Measurements from ENCODE around the gene KHNYN.

The KHNYN gene

DNA sequence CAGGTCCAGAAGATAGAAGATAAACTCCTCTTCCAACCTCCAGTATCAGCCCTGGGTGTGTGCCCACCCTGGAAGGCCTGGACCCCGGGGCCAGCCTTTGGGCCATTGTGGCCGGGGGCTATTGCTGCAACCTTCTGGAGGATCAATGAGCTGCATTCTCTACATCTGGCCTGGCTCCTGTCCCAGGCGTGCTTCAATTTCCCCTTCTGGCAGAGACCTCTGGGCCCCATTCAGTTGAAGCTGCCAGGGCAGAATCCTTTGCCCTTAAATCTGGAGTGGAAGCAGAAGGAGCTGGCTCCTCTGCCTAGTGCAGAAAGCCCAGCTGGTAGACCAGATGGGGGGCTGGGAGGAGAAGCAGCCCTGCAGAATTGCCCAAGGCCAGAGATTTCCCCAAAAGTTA, 21.0 kb upstream of the KHNYN start:
- in situ Hi-C loops (cut with MboI; ENCODE audit: low sequenced_read_pairs, unreplicated experiment) = no loop called here

DNA sequence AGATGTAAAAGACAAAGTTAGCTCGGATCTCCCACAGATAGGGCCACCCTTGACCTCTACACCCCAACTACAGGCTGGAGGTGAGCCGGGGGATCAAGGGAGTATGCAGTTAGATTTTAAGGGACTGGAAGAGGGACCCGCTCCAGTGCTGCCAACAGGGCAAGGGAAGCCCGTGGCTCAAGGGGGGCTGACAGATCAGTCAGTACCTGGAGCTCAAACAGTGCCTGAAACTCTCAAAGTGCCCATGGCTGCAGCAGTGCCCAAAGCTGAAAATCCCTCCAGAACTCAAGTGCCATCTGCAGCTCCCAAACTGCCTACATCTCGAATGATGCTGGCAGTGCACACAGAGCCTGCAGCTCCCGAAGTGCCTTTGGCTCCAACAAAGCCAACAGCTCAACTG, 20.6 kb upstream of the KHNYN start:
- in situ Hi-C loops (cut with MboI; ENCODE audit: low sequenced_read_pairs, unreplicated experiment) = no loop called here
- DNase-seq (ENCODE audit: low spot score) = no peak
- TF ChIP-seq, protein P1, sequence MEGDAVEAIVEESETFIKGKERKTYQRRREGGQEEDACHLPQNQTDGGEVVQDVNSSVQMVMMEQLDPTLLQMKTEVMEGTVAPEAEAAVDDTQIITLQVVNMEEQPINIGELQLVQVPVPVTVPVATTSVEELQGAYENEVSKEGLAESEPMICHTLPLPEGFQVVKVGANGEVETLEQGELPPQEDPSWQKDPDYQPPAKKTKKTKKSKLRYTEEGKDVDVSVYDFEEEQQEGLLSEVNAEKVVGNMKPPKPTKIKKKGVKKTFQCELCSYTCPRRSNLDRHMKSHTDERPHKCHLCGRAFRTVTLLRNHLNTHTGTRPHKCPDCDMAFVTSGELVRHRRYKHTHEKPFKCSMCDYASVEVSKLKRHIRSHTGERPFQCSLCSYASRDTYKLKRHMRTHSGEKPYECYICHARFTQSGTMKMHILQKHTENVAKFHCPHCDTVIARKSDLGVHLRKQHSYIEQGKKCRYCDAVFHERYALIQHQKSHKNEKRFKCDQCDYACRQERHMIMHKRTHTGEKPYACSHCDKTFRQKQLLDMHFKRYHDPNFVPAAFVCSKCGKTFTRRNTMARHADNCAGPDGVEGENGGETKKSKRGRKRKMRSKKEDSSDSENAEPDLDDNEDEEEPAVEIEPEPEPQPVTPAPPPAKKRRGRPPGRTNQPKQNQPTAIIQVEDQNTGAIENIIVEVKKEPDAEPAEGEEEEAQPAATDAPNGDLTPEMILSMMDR (IDR thresholded peaks at IDR 0.05; ENCODE audit: borderline replicate concordance, control extremely low read depth, extremely low read depth, insufficient read depth, missing control alignments) = no peak

More for the DNA sequence above, 21.0 kb upstream of the KHNYN start:
- TF ChIP-seq, protein P1 (IDR thresholded peaks at IDR 0.05; ENCODE audit: borderline replicate concordance, control extremely low read depth, extremely low read depth, insufficient read depth, missing control alignments) = no peak
- DNase-seq (ENCODE audit: low spot score) = no peak

DNA sequence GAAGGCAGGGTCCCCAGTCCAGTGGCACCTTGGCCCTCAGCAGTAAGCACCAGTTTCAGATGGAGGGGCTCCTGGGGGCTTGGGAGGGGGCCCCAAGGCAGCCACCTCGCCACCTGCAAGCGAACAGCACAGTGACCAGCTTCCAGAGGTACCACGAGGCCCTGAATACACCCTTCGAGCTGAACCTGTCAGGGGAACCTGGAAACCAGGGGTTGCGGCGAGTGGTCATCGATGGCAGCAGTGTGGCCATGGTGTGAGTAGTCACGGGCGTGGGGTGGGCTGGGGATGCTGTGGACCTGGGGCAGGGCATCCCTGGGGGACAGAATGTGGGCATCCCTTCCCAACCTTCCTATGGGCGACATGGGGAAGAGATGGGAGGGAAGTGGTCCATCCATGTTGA, 19.8 kb upstream of the KHNYN start:
- no peak for DNase-seq (ENCODE audit: low spot score)
- TF ChIP-seq, protein P1 (IDR thresholded peaks at IDR 0.05; ENCODE audit: borderline replicate concordance, control extremely low read depth, extremely low read depth, insufficient read depth, missing control alignments) = no peak
- in situ Hi-C loops (cut with MboI; ENCODE audit: low sequenced_read_pairs, unreplicated experiment) = no loop called here

DNA sequence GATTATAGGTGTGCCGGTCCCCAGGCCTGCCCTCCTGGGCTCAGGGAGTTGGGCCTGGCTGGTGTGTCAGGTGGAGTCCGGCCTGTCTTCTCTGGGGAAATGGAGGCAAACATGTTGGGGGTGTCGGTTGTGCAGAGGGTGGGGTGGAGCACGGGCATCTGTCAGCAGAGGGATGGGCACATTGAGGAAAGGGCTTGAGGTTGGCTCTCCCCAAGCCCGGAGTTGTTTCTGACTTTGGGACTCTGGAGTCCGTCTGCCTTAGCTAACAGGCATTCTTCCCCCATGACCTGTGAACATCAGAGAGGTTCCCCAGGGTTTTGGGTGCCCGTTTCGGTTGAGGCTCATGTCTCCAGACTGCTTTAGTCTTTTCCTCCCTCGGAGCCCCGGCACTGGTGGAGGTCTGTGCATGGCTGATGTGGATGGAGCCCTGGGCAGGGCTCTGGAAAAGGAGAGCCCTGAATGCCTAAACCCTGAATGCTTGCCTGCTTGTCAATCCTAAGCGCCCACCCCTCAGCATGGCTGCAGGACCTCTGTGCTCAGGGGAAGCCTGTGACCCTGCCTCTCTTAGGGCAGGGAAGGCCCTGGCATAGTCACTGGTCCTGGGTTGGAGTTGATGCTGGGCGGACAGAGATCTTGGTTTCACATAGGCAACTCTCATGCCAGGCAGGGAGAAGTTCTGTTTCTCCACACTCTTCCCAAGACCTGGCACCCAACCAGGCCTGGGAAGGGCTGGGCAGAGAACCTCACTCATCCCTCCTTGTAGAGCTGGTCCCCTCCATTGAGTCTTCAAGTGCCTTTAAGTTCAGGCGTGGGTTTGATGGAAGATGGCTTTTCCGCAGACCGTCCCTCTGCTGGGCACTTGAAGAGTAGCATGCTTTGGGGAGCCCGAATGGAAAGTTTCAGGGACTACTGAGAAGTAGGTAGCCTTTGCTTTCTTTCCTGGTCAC, 18.0 kb upstream of the KHNYN start:
- TF ChIP-seq, protein P1 (IDR thresholded peaks at IDR 0.05; ENCODE audit: borderline replicate concordance, control extremely low read depth, extremely low read depth, insufficient read depth, missing control alignments) = peak; percentile 48
- in situ Hi-C loops (cut with MboI; ENCODE audit: low sequenced_read_pairs, unreplicated experiment) = no loop called here
- peak; percentile 75 for DNase-seq (ENCODE audit: low spot score)

DNA sequence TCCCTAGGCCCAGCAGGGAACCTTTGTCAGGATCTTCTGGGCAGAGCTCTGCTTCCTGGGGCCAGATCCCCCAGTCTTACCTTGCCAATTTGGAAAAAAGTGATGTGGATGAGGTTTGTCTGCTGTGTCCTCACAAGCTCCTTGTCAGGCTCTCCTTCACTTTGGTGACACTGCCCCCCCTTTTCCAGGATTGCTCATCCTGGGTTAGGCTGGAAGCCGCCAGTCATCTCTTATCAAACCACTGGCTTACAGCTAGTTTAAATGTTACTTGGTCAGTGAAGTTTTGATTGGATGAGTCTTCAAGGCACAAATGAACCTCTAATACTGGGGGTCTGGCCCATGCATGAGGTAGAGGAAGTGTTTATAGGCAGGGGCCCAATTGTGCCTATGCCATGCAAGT, 15.7 kb upstream of the KHNYN start:
- TF ChIP-seq, protein P1 (IDR thresholded peaks at IDR 0.05; ENCODE audit: borderline replicate concordance, control extremely low read depth, extremely low read depth, insufficient read depth, missing control alignments) = no peak
- in situ Hi-C loops (cut with MboI; ENCODE audit: low sequenced_read_pairs, unreplicated experiment) = no loop called here
- no peak for DNase-seq (ENCODE audit: low spot score)

DNA sequence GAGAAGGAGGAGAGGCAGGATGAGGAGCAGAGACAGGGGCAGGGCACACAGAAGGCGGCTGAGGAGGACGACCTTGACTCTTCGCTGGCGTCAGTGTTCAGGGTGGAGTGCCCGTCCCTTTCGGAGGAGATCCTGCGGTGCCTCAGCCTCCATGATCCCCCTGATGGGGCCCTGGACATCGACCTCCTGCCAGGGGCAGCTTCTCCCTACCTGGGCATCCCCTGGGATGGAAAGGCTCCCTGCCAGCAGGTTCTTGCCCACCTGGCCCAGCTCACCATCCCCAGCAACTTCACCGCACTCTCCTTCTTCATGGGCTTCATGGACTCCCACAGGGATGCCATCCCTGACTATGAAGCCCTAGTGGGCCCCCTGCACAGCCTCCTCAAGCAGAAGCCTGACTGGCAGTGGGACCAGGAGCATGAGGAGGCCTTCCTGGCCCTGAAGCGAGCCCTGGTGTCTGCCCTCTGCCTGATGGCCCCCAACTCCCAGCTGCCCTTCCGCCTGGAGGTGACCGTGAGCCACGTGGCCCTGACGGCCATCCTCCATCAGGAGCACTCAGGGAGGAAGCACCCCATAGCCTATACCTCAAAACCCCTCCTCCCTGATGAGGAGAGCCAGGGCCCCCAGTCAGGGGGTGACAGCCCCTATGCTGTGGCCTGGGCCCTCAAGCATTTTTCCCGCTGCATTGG, 14.9 kb upstream of the KHNYN start:
- no peak for DNase-seq (ENCODE audit: low spot score)
- TF ChIP-seq, protein P1 (IDR thresholded peaks at IDR 0.05; ENCODE audit: borderline replicate concordance, control extremely low read depth, extremely low read depth, insufficient read depth, missing control alignments) = no peak
- in situ Hi-C loops (cut with MboI; ENCODE audit: low sequenced_read_pairs, unreplicated experiment) = no loop called here
